IPS-18a (cell line): ENCODE results near the gene GLT8D2.
"Not testable (repeated sequence)": the region's sequence is repeated elsewhere in the genome, so short reads cannot be mapped to it uniquely, and the experiment has no call there.

Source experiments
- H3K27ac ChIP-seq: one replicate; pipeline ENCODE4 v1.5.1; 2013; ENCODE audit warnings: low read length
- H3K27me3 ChIP-seq: one replicate; pipeline ENCODE4 v1.6.1; 2013; ENCODE audit warnings: mild to moderate bottlenecking, low read length; ENCODE audit not compliant: control insufficient read depth, insufficient read depth
- H3K36me3 ChIP-seq: one replicate; pipeline ENCODE4 v1.6.1; 2013; ENCODE audit warnings: low read depth, low read length; ENCODE audit not compliant: control insufficient read depth
- H3K4me1 ChIP-seq: one replicate; pipeline ENCODE4 v1.6.1; 2013; ENCODE audit warnings: low read depth, low read length; ENCODE audit not compliant: control insufficient read depth
- H3K4me3 ChIP-seq: one replicate; pipeline ENCODE4 v1.5.1; 2013; ENCODE audit warnings: low read length
- H3K9ac ChIP-seq: one replicate; pipeline ENCODE4 v1.6.1; 2013; ENCODE audit warnings: mild to moderate bottlenecking, low read length, moderate library complexity
- H3K9me3 ChIP-seq: one replicate; pipeline ENCODE4 v1.6.1; 2013; ENCODE audit warnings: low read depth, low read length; ENCODE audit not compliant: control insufficient read depth

Gene GLT8D2

DNA sequence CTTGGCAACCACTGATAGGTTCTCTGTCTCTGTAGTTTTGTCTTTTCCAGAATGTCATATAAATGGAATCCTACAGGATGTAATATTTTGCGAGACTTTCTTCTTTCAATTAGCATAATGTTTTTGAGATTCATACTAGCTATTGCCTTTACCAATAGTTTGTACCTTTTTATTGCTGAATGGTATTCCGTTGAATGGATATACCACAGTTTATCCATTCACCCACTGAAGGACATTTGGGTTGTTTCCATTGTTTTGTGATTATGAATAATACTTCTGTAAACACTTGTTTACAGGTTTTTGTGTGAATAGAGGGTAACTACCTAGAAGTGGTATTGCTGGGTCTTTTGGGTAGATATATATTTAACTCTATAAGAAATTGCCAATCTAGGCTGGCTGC, 26.3 kb downstream of the GLT8D2 start:
- no peak overlapping the region for H3K27ac ChIP-seq
- no peaks in the 10 kb centered on the region for H3K36me3 ChIP-seq
- H3K4me3 ChIP-seq = no peak overlapping the region
- no peaks in the 10 kb centered on the region for H3K27me3 ChIP-seq
- no peak overlapping the region for H3K9ac ChIP-seq
- no peaks in the 10 kb centered on the region for H3K4me1 ChIP-seq
- peaks cover 4% of the 10 kb centered on the region for H3K9me3 ChIP-seq

GRCh38 chr12:104022786-104023185, 27.2 kb downstream of the GLT8D2 start:
- H3K27me3 ChIP-seq = no peaks in the 10 kb centered on the region
- no peaks in the 10 kb centered on the region for H3K4me1 ChIP-seq
- H3K27ac ChIP-seq = no peak overlapping the region

DNA sequence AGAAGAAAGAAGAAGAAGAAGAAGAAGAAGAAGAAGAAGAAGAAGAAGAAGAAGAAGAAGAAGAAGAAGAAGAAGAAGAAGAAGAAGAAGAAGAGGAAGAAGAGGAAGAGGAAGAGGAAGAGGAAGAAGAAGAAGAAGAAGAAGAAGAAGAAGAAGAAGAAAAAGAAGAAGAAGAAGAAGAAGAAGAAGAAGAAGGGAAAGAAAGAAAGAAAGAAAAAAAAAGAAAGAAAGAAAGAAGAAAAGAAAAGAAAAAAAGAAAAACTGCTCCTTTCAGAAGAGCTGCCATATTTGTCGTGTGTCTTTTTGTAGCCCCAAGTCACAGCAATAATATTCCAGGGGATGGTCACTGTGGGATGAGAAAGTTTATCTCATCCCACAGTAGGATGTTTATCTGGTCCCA, 28.1 kb downstream of the GLT8D2 start:
- H3K27ac ChIP-seq, H3K4me3 ChIP-seq, H3K27me3 ChIP-seq, H3K36me3 ChIP-seq, H3K4me1 ChIP-seq, H3K9me3 ChIP-seq, H3K9ac ChIP-seq: not testable (repeated sequence)

More at GRCh38 chr12:104022786-104023185, 27.2 kb downstream of the GLT8D2 start:
- Histone ChIP-seq H3K9me3 (peaks cover 4% of the 10 kb centered on the region), H3K36me3 (no peaks in the 10 kb centered on the region), H3K4me3 (no peak overlapping the region), H3K9ac (no peak overlapping the region)

- no peak overlapping the region for H3K27ac ChIP-seq
- no peaks in the 10 kb centered on the region for H3K4me1 ChIP-seq
- H3K9me3 ChIP-seq = no peaks in the 10 kb centered on the region
- no peak overlapping the region for H3K9ac ChIP-seq
- no peak overlapping the region for H3K4me3 ChIP-seq
- H3K27me3 ChIP-seq = no peaks in the 10 kb centered on the region
- no peaks in the 10 kb centered on the region for H3K36me3 ChIP-seq
Measured at GRCh38 chr12:104012331-104012730, 37.7 kb downstream of the GLT8D2 start.

DNA sequence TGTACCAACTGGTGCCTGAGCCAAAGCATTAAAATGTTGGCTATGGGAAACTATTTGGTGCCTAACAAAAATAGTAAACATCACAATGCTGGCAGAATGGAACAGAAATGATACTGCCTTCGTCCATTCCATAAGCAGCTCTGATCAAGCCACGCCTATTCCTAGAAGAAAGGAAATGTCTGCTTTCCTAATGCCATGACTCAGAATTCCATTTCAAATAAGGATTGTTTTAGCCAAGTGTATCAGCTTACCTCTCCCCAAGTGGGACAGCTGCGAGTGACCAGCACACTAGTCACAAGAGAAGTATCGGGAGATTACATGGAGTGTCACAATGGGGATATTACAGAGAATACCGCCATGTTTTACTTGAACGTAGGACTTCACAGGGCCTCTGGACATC, 38.7 kb downstream of the GLT8D2 start:
- no peak overlapping the region for H3K4me3 ChIP-seq
- H3K4me1 ChIP-seq = no peaks in the 10 kb centered on the region
- H3K27me3 ChIP-seq = no peaks in the 10 kb centered on the region
- no peaks in the 10 kb centered on the region for H3K36me3 ChIP-seq
- H3K9ac ChIP-seq = no peak overlapping the region
- no peaks in the 10 kb centered on the region for H3K9me3 ChIP-seq
- no peak overlapping the region for H3K27ac ChIP-seq

- no peaks in the 10 kb centered on the region for H3K27me3 ChIP-seq
- H3K4me3 ChIP-seq = no peak overlapping the region
- H3K4me1 ChIP-seq = no peaks in the 10 kb centered on the region
- no peaks in the 10 kb centered on the region for H3K9me3 ChIP-seq
- H3K27ac ChIP-seq = no peak overlapping the region
- H3K9ac ChIP-seq = no peak overlapping the region
- H3K36me3 ChIP-seq = no peaks in the 10 kb centered on the region
Measured at GRCh38 chr12:104010606-104011169, 39.3 kb downstream of the GLT8D2 start.

GRCh38 chr12:104010121-104010520, 39.9 kb downstream of the GLT8D2 start:
- Histone ChIP-seq H3K27ac (no peak overlapping the region), H3K4me3 (no peak overlapping the region), H3K4me1 (no peaks in the 10 kb centered on the region), H3K9ac (no peak overlapping the region), H3K9me3 (no peaks in the 10 kb centered on the region), H3K27me3 (no peaks in the 10 kb centered on the region), H3K36me3 (no peaks in the 10 kb centered on the region)

GRCh38 chr12:104006929-104007328, 43.1 kb downstream of the GLT8D2 start:
- no peak overlapping the region for H3K27ac ChIP-seq

GRCh38 chr12:104003596-104003995, 46.4 kb downstream of the GLT8D2 start:
- H3K9me3 ChIP-seq = no peaks in the 10 kb centered on the region
- H3K4me3 ChIP-seq = no peak overlapping the region
- no peaks in the 10 kb centered on the region for H3K27me3 ChIP-seq
- no peak overlapping the region for H3K9ac ChIP-seq
- H3K36me3 ChIP-seq = no peaks in the 10 kb centered on the region
- H3K4me1 ChIP-seq = no peaks in the 10 kb centered on the region
- H3K27ac ChIP-seq = no peak overlapping the region

More at GRCh38 chr12:104006929-104007328, 43.1 kb downstream of the GLT8D2 start:
- no peak overlapping the region for H3K4me3 ChIP-seq
- no peak overlapping the region for H3K9ac ChIP-seq
- no peaks in the 10 kb centered on the region for H3K9me3 ChIP-seq
- no peaks in the 10 kb centered on the region for H3K27me3 ChIP-seq
- no peaks in the 10 kb centered on the region for H3K36me3 ChIP-seq
- H3K4me1 ChIP-seq = no peaks in the 10 kb centered on the region

DNA sequence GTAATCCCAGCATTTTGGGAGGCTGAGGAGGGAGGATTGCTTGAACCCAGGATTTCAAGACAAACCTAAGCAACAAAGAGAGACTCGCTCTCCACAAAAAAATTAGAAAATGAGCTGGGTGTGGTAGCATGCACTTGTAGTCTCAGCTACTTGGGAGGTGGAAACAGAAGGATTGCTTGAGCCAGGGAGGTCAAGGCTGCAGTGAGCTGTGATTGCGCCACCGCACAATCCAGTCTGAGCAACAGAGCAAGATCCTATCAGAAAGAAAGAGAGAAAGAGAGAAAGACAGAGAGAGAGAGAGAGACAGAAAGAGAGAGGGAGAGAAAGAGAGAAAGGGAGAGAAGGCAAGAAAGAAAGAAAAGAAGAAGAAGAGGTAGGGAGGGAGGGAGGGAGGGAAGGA, 47.3 kb downstream of the GLT8D2 start:
- H3K27me3 ChIP-seq = no peaks in the 10 kb centered on the region

DNA sequence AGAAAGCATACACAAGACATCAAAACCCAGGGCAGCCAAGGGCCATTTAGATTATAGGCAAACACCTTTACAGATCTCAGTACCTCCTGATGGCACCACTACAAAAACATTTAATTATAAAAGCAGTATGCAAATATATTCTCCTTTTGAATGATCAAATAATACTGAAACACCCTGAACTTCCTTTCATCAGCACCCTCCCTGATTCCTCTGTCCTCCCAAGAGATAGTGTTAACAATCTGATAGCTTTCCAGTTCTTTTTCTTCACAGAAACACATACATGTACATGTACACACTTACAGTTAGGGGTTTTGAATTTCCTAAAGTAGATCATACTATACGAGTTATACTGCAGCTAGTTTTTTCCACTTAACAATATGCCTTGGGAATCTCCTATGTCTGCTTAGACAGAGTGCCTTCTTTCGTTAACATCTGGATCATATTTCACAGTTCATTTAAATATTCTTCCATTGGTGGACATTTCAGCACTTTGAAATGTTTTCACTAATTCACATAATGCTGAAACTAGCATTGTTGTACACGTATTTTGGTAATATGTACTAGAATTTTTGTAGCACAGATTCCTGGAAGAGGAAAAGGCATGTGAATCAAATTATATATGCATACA, 49.1 kb downstream of the GLT8D2 start:
- Histone ChIP-seq H3K27me3 (no peaks in the 10 kb centered on the region), H3K4me1 (no peaks in the 10 kb centered on the region), H3K36me3 (no peaks in the 10 kb centered on the region), H3K9me3 (no peaks in the 10 kb centered on the region), H3K27ac (no peak overlapping the region), H3K9ac (no peak overlapping the region), H3K4me3 (no peak overlapping the region)

More for the DNA sequence above, 47.3 kb downstream of the GLT8D2 start:
- H3K4me3 ChIP-seq = no peak overlapping the region
- no peak overlapping the region for H3K9ac ChIP-seq
- H3K36me3 ChIP-seq = no peaks in the 10 kb centered on the region
- H3K27ac ChIP-seq = no peak overlapping the region
- no peaks in the 10 kb centered on the region for H3K9me3 ChIP-seq
- no peaks in the 10 kb centered on the region for H3K4me1 ChIP-seq

- H3K9me3 ChIP-seq = no peaks in the 10 kb centered on the region
- H3K4me3 ChIP-seq = no peak overlapping the region
- no peaks in the 10 kb centered on the region for H3K36me3 ChIP-seq
- no peaks in the 10 kb centered on the region for H3K4me1 ChIP-seq
- no peak overlapping the region for H3K9ac ChIP-seq
- no peak overlapping the region for H3K27ac ChIP-seq
- no peaks in the 10 kb centered on the region for H3K27me3 ChIP-seq
Measured at GRCh38 chr12:103998976-103999375, 51.0 kb downstream of the GLT8D2 start.
